Neutrophil (primary cell): ENCODE data around the gene HIVEP3.

ENCODE experiments used
- H3K27ac ChIP-seq: fragments of 200-600 bp; sonication (generic); 2 replicates; pipeline ENCODE4 v1.5.1; 2016; ENCODE audit warnings: mild to moderate bottlenecking, moderate library complexity
- H3K27me3 ChIP-seq: fragments of 200-600 bp; sonication (generic); 2 replicates; pipeline ENCODE4 v1.6.0; 2016; ENCODE audit warnings: mild to moderate bottlenecking
- H3K36me3 ChIP-seq: fragments of 200-600 bp; sonication (generic); 2 replicates; pipeline ENCODE4 v1.5.1; 2017
- H3K4me1 ChIP-seq, 2 experiments: fragments of 200-600 bp in 1 of 2; sonication (generic) in 1 of 2; 1 replicate in 1 of 2; 2 replicates in 1 of 2; pipeline versions ENCODE4 v1.5.1 to v1.6.1; 2013 to 2016; ENCODE audit warnings: low read depth in 1 of 2, low read length in 1 of 2, mild to moderate bottlenecking in 1 of 2, moderate library complexity in 1 of 2; ENCODE audit not compliant: control insufficient read depth in 1 of 2, insufficient read depth in 1 of 2
- H3K4me3 ChIP-seq, 2 experiments: fragments of 200-600 bp in 1 of 2; sonication (generic) in 1 of 2; 1 replicate in 1 of 2; 2 replicates in 1 of 2; pipeline ENCODE4 v1.5.1; 2013 to 2016; ENCODE audit warnings: low read depth in 1 of 2, low read length in 1 of 2, mild to moderate bottlenecking in 1 of 2, moderate library complexity in 1 of 2
- H3K9me3 ChIP-seq: fragments of 200-600 bp; sonication (generic); 2 replicates; pipeline ENCODE4 v1.5.1; 2016
- CTCF ChIP-seq: fragments of 200-600 bp; sonication (generic); IDR thresholded peaks from 2 replicates; pipeline ENCODE4 v1.5.1; 2016; ENCODE audit warnings: antibody characterized with exemption

Gene HIVEP3

DNA sequence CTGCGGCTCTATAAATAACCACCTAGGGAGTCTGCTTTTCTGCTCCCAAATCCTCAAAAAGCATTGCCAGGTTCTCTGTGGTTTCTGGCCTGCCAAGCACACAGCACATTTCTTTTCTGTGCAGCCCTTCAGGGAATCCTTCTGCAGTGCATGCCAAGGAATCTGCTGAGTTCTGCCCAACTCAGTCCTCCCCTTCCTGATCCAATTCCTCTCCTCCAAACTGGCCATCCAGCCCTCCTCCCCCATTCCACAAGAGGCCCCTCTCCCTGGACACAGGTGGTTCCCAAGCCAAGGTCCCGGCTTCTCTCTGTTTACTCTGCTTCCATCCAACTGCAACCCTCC, 61.8 kb downstream of the HIVEP3 start:
- no peaks in the 10 kb centered on the region for H3K36me3 ChIP-seq
- TF ChIP-seq CTCF = no peak
- no peak overlapping the region for H3K27ac ChIP-seq
- no peak overlapping the region for H3K4me3 ChIP-seq
- peaks cover 7% of the 10 kb centered on the region for H3K27me3 ChIP-seq
- H3K9me3 ChIP-seq = no peaks in the 10 kb centered on the region
- peaks cover 0 to 9% of the 10 kb centered on the region in 2 experiments for H3K4me1 ChIP-seq

- H3K36me3 ChIP-seq = no peaks in the 10 kb centered on the region
- no peaks in the 10 kb centered on the region for H3K9me3 ChIP-seq
- H3K27me3 ChIP-seq = peaks cover 2% of the 10 kb centered on the region
- TF ChIP-seq CTCF = no peak
- no peak overlapping the region for H3K4me3 ChIP-seq
- H3K4me1 ChIP-seq = peaks cover 0 to 9% of the 10 kb centered on the region in 2 experiments
- no peak overlapping the region for H3K27ac ChIP-seq
These were observed 62.4 kb downstream of the HIVEP3 start for GRCh38 chr1:41856151-41856943.

GRCh38 chr1:41855713-41856112, 63.0 kb downstream of the HIVEP3 start:
- Histone ChIP-seq H3K9me3 (no peaks in the 10 kb centered on the region), H3K36me3 (no peaks in the 10 kb centered on the region), H3K27ac (no peak overlapping the region), H3K4me1 (peaks cover 0 to 9% of the 10 kb centered on the region in 2 experiments), H3K27me3 (no peaks in the 10 kb centered on the region), H3K4me3 (no peak overlapping the region)
- no peak for TF ChIP-seq CTCF

- Histone ChIP-seq H3K4me3 (no peak overlapping the region), H3K27me3 (no peaks in the 10 kb centered on the region), H3K36me3 (no peaks in the 10 kb centered on the region), H3K4me1 (no peaks in the 10 kb centered on the region), H3K27ac (no peak overlapping the region), H3K9me3 (no peaks in the 10 kb centered on the region)
- TF ChIP-seq CTCF = no peak
These were observed 64.8 kb downstream of the HIVEP3 start for GRCh38 chr1:41853907-41854306.

DNA sequence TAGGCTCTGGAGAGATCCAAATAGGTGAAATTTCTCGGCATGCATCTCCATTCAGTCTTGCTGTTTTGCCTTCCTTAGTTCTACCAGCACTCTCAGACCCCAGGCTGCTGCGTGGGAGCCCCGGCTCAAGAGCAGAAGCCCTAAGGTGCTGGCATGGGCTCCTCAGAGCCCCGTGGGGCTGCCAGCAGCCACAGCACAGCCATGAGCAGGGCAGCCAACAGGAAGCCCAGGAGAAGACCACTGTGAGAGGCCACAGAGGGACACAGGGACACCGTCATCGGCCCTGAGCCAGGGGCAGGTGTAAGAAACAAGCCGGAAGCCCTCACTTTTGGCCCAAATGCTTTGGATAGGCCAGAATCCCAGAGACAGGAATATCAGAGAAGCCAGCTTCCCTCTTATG, 66.6 kb downstream of the HIVEP3 start:
- no peaks in the 10 kb centered on the region for H3K4me1 ChIP-seq
- H3K9me3 ChIP-seq = no peaks in the 10 kb centered on the region
- no peak for TF ChIP-seq CTCF
- H3K36me3 ChIP-seq = no peaks in the 10 kb centered on the region
- H3K27ac ChIP-seq = no peak overlapping the region
- no peaks in the 10 kb centered on the region for H3K27me3 ChIP-seq
- no peak overlapping the region for H3K4me3 ChIP-seq
